Endothelial cell (in vitro differentiated cells): ENCODE results near the gene UCK2. TPM values are rescaled to one million over a fixed set of nuclear protein-coding genes. Genes with fewer than 3 reads are reported as not detected.
"Not testable (repeated sequence)": the region's sequence is repeated elsewhere in the genome, so short reads cannot be mapped to it uniquely, and the experiment has no call there.

Source experiments
- DNase-seq: peaks from one replicate; pipeline ENCODE4 v3.0.0; 2021; ENCODE audit warnings: low spot score
- H3K27ac Mint-ChIP-seq: one replicate; pipeline ENCODE4 v1.8.0; 2021; ENCODE audit warnings: mixed read lengths, inconsistent platforms; ENCODE audit not compliant: unreplicated experiment
- H3K27me3 Mint-ChIP-seq: one replicate; pipeline ENCODE4 v1.8.0; 2021; ENCODE audit warnings: mild to moderate bottlenecking, moderate library complexity, mixed read lengths, inconsistent platforms; ENCODE audit not compliant: unreplicated experiment
- H3K36me3 Mint-ChIP-seq: one replicate; pipeline ENCODE4 v1.8.0; 2021; ENCODE audit warnings: mild to moderate bottlenecking, low read depth, mixed read lengths, inconsistent platforms; ENCODE audit not compliant: unreplicated experiment
- H3K4me1 Mint-ChIP-seq: one replicate; pipeline ENCODE4 v1.8.0; 2021; ENCODE audit warnings: mild to moderate bottlenecking, mixed read lengths, inconsistent platforms; ENCODE audit not compliant: unreplicated experiment
- H3K4me3 Mint-ChIP-seq: one replicate; pipeline ENCODE4 v1.8.0; 2021; ENCODE audit warnings: mild to moderate bottlenecking, mixed read lengths, inconsistent platforms; ENCODE audit not compliant: unreplicated experiment
- H3K9me3 Mint-ChIP-seq: one replicate; pipeline ENCODE4 v1.8.0; 2021; ENCODE audit warnings: mixed read lengths, inconsistent platforms; ENCODE audit not compliant: unreplicated experiment
- CTCF ChIP-seq: fragments of 200-600 bp; sonication (generic); IDR thresholded peaks from one replicate; pipeline ENCODE4 v1.5.0; 2021; ENCODE audit warnings: antibody characterized with exemption; ENCODE audit not compliant: unreplicated experiment
- long read RNA-seq: library from polyadenylated mRNA; unstranded; transcript quantifications from one replicate; pipeline ENCODE4 v2.0.0, GENCODE V29; 2020; ENCODE audit not compliant: unreplicated experiment
- total RNA-seq: library from RNA; stranded (reverse); fragmentation: NEBNext Ultra II Directional; extraction: Animal tissue kit (Norgen Biotek cat#: 25700); gene quantifications from one replicate; pipeline ENCODE4 v1.2.1, GENCODE V29; 2021; ENCODE audit not compliant: unreplicated experiment

Gene UCK2
- total RNA-seq = 52.9 TPM
- long read RNA-seq, full-length matches to known transcripts = 19 of 22 reads
- long read RNA-seq, partial matches to known transcripts = 1 of 22 reads
- long read RNA-seq, other reads (novel, unspliced or antisense) = 2 of 22 reads

- Mint-ChIP-seq H3K9me3 (no peaks in the 10 kb centered on the region), H3K4me1 (peaks cover 19% of the 10 kb centered on the region), H3K27ac (peak within 1 kb of the TSS; percentile 95), H3K36me3 (no peaks in the 10 kb centered on the region), H3K27me3 (peaks cover 11% of the 10 kb centered on the region), H3K4me3 (peak within 1 kb of the TSS; percentile 98)
- peak; percentile 17 for TF ChIP-seq CTCF
- peak; percentile 81 for DNase-seq
These were observed at the start of gene UCK2 for GRCh38 chr1:165827268-165828102. UCK2 (plus strand) TSS chr1:165827614; CDS start chr1:165827834, 220 bp downstream.

GRCh38 chr1:165778197-165778596 is 49.2 kb upstream of the UCK2 start:
- H3K4me3 Mint-ChIP-seq, H3K9me3 Mint-ChIP-seq, DNase-seq, H3K27ac Mint-ChIP-seq, H3K36me3 Mint-ChIP-seq, H3K4me1 Mint-ChIP-seq, H3K27me3 Mint-ChIP-seq: not testable (repeated sequence)

GRCh38 chr1:165783519-165783918 is 43.9 kb upstream of the UCK2 start:
- not testable (repeated sequence) for H3K27ac Mint-ChIP-seq, H3K4me3 Mint-ChIP-seq, H3K36me3 Mint-ChIP-seq, H3K9me3 Mint-ChIP-seq, H3K27me3 Mint-ChIP-seq, DNase-seq, H3K4me1 Mint-ChIP-seq

GRCh38 chr1:165787741-165788140 is 39.7 kb upstream of the UCK2 start:
- no peak for TF ChIP-seq CTCF
- Mint-ChIP-seq H3K4me3 (no peak overlapping the region), H3K4me1 (no peaks in the 10 kb centered on the region), H3K36me3 (peaks cover 6% of the 10 kb centered on the region), H3K9me3 (no peaks in the 10 kb centered on the region), H3K27ac (no peak overlapping the region), H3K27me3 (no peaks in the 10 kb centered on the region)
- no peak for DNase-seq

- Mint-ChIP-seq H3K4me1 (no peaks in the 10 kb centered on the region), H3K27me3 (no peaks in the 10 kb centered on the region), H3K9me3 (no peaks in the 10 kb centered on the region), H3K4me3 (no peak overlapping the region), H3K36me3 (no peaks in the 10 kb centered on the region), H3K27ac (no peak overlapping the region)
- DNase-seq = no peak
- TF ChIP-seq CTCF = no peak
These were observed 33.5 kb upstream of the UCK2 start for GRCh38 chr1:165793951-165794350.

- no peak overlapping the region for H3K27ac Mint-ChIP-seq
- no peaks in the 10 kb centered on the region for H3K36me3 Mint-ChIP-seq
- no peak for DNase-seq
- no peaks in the 10 kb centered on the region for H3K9me3 Mint-ChIP-seq
- TF ChIP-seq CTCF = no peak
- H3K4me1 Mint-ChIP-seq = no peaks in the 10 kb centered on the region
- no peak overlapping the region for H3K4me3 Mint-ChIP-seq
- no peaks in the 10 kb centered on the region for H3K27me3 Mint-ChIP-seq
These were observed 31.5 kb upstream of the UCK2 start for GRCh38 chr1:165795894-165796293.
